H1 (cell line): Measurements from ENCODE around the gene TATDN2. TPM values are rescaled to one million over a fixed set of nuclear protein-coding genes. Genes with fewer than 3 reads are reported as not detected.

ENCODE experiments used
- KDM4A ChIP-seq: IDR thresholded peaks from one replicate; pipeline ENCODE4 v1.7.1; 2012; ENCODE audit warnings: low read depth, mild to moderate bottlenecking, moderate library complexity, low read length, inconsistent platforms; ENCODE audit not compliant: severe bottlenecking
- SIX5 ChIP-seq: IDR thresholded peaks from 2 replicates; pipeline ENCODE4 v1.6.1; 2011; ENCODE audit warnings: mild to moderate bottlenecking, low read depth, low read length
- TAF7 ChIP-seq: optimal IDR thresholded peaks from 2 replicates; pipeline ENCODE3; 2011; ENCODE audit warnings: low read depth, mild to moderate bottlenecking, inconsistent platforms, low read length, moderate library complexity, borderline replicate concordance
- TCF12 ChIP-seq: IDR thresholded peaks from 2 replicates; pipeline ENCODE4 v1.6.1; 2011; ENCODE audit warnings: low read depth, mild to moderate bottlenecking, low read length
- TEAD4 ChIP-seq: IDR thresholded peaks from 2 replicates; pipeline ENCODE4 v1.6.1; 2012; ENCODE audit warnings: low read depth, low read length, inconsistent platforms, mixed read lengths
- polyA plus RNA-seq, 7 experiments: library from polyadenylated mRNA; depleted of rRNA in 3 of 7; stranded (reverse) in 5 of 7; unstranded in 2 of 7; fragments of >200 nt in 5 of 7; fragments of 200-250 nt in 2 of 7; gene quantifications; 1 replicate in 5 of 7; 2 replicates in 1 of 7; 4 replicates in 1 of 7; pipeline versions ENCODE4 v1.2.1 to v1.2.3, GENCODE V29; 2011 to 2013; ENCODE audit warnings: missing spikeins in 2 of 7, mixed read lengths in 2 of 7
- total RNA-seq: library from RNA; stranded (reverse); fragmentation: NEBNext Ultra II Directional; extraction: Animal tissue kit (Norgen Biotek cat#: 25700); gene quantifications from 2 replicates; pipeline ENCODE4 v1.2.1, GENCODE V29; 2021

The TATDN2 gene
- total and polyA plus RNA-seq, 2 of the 8 experiments (the other 6 are each of a cell fraction or from before 2014, with no cell fraction given), result 12.1 to 34.8 TPM

DNA sequence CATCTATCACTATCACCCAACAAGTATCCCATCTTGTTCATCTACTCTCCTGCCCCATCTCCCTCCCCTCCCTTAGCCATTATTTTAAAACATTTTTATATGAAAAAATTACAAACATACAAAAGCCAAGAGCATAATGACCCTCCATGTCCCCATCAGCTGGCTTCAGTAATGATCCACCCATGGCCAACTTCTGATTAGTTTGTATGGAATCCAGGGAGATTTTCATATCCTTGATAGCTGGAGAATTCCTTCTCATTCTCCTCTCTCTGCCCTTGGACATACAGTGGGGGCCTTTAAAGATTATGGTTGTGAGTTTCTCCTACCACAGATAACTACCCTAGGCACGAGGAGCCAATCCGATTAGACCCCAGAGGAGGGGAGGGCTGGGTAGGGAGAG lies 43.3 kb upstream of the TATDN2 start (continued):
- TF ChIP-seq TEAD4 (no peak), SIX5 (no peak), KDM4A (no peak), TCF12 (no peak), TAF7 (no peak)
